ENCODE results near the gene PAXX. TPM values are rescaled to one million over a fixed set of nuclear protein-coding genes. Genes with fewer than 3 reads are reported as not detected.

The PAXX gene
- total RNA-seq, 1 donor from 2014 or later = 57.3 TPM

GRCh38 chr9:136980669-136981478, 11.3 kb upstream of the PAXX start:
- no peak for DNase-seq (ENCODE audit: low read depth)

GRCh38 chr9:136981588-136982231, 10.5 kb upstream of the PAXX start:
- no peak for DNase-seq (ENCODE audit: low read depth)

- no peak for DNase-seq (ENCODE audit: low read depth)
These were observed 9.8 kb upstream of the PAXX start, which contains the start of gene LCNL1 for GRCh38 chr9:136982232-136983051. Gene LCNL1 (plus strand): TSS chr9:136982993. CDS start chr9:136983587, 594 bp downstream.

- no peak for DNase-seq (ENCODE audit: low read depth)
These were observed 9.1 kb upstream of the PAXX start for GRCh38 chr9:136983167-136983566.

- peak; percentile 22 for DNase-seq (ENCODE audit: low read depth)
These were observed 8.4 kb upstream of the PAXX start for GRCh38 chr9:136983656-136984314.

GRCh38 chr9:136984464-136985026, 7.7 kb upstream of the PAXX start:
- DNase-seq (ENCODE audit: low read depth) = no peak

GRCh38 chr9:136985027-136985602, 7.1 kb upstream of the PAXX start:
- DNase-seq (ENCODE audit: low read depth) = no peak

- DNase-seq (ENCODE audit: low read depth) = no peak
These were observed 6.4 kb upstream of the PAXX start for GRCh38 chr9:136985853-136986252.

- no peak for DNase-seq (ENCODE audit: low read depth)
These were observed 3.4 kb upstream of the PAXX start for GRCh38 chr9:136988872-136989271.

GRCh38 chr9:136990242-136990911, 1.8 kb upstream of the PAXX start:
- no peak for DNase-seq (ENCODE audit: low read depth)

GRCh38 chr9:136992819-136993369, 672 bp downstream of the PAXX start:
- no peak for DNase-seq (ENCODE audit: low read depth)

- no peak for DNase-seq (ENCODE audit: low read depth)
These were observed 2.1 kb downstream of the PAXX start for GRCh38 chr9:136994180-136994887.

- no peak for DNase-seq (ENCODE audit: low read depth)
These were observed 2.6 kb downstream of the PAXX start for GRCh38 chr9:136994888-136995230.

- DNase-seq (ENCODE audit: low read depth) = no peak
These were observed 3.1 kb downstream of the PAXX start for GRCh38 chr9:136995362-136995761.

GRCh38 chr9:136995772-136996311, 3.6 kb downstream of the PAXX start:
- no peak for DNase-seq (ENCODE audit: low read depth)

GRCh38 chr9:136996361-136997292, 4.4 kb downstream of the PAXX start, which contains the start of gene CLIC3:
Gene CLIC3 (minus strand): TSS chr9:136996568. CDS start chr9:136996543, 25 bp downstream.
- no peak for DNase-seq (ENCODE audit: low read depth)

- no peak for DNase-seq (ENCODE audit: low read depth)
These were observed 5.1 kb downstream of the PAXX start for GRCh38 chr9:136997371-136997770.

- DNase-seq (ENCODE audit: low read depth) = no peak
These were observed 5.6 kb downstream of the PAXX start for GRCh38 chr9:136997830-136998234.
